ENCODE results near the gene ABHD17B.

DNA sequence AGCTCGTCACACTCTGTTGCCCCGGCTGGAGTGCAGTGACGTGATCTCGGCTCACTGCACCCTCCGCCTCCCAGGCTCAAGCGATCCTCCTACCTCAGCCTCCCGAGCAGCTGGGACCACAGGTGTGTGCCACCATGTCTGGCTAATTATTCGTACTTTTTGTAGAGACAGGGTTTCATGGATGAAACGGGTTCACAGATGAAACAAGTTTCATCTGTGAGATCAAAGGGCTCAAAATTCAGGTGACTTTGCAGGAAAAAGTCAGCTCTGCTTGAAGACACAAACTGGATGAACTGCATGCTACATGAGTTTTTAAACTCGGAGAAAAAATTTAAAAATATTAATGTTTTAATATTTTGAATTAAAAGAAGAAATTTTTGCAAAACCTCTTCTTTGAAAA is 24.5 kb downstream of the ABHD17B start:
- TF ChIP-seq, protein P1, sequence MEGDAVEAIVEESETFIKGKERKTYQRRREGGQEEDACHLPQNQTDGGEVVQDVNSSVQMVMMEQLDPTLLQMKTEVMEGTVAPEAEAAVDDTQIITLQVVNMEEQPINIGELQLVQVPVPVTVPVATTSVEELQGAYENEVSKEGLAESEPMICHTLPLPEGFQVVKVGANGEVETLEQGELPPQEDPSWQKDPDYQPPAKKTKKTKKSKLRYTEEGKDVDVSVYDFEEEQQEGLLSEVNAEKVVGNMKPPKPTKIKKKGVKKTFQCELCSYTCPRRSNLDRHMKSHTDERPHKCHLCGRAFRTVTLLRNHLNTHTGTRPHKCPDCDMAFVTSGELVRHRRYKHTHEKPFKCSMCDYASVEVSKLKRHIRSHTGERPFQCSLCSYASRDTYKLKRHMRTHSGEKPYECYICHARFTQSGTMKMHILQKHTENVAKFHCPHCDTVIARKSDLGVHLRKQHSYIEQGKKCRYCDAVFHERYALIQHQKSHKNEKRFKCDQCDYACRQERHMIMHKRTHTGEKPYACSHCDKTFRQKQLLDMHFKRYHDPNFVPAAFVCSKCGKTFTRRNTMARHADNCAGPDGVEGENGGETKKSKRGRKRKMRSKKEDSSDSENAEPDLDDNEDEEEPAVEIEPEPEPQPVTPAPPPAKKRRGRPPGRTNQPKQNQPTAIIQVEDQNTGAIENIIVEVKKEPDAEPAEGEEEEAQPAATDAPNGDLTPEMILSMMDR (IDR thresholded peaks at IDR 0.05): no peak
- no peak for TF ChIP-seq POLR2A (IDR thresholded peaks at IDR 0.05)

Data from right lobe of liver (tissue), 4 donors.